GM19238 (cell line): ENCODE measurements around the gene PITHD1.
"Not testable (repeated sequence)": the region's sequence is repeated elsewhere in the genome, so short reads cannot be mapped to it uniquely, and the experiment has no call there.

Experiments
- DNase-seq: peaks from one replicate; pipeline ENCODE4 v3.0.0; 2011; ENCODE audit warnings: low spot score; ENCODE audit not compliant: insufficient read length

Gene PITHD1

DNA sequence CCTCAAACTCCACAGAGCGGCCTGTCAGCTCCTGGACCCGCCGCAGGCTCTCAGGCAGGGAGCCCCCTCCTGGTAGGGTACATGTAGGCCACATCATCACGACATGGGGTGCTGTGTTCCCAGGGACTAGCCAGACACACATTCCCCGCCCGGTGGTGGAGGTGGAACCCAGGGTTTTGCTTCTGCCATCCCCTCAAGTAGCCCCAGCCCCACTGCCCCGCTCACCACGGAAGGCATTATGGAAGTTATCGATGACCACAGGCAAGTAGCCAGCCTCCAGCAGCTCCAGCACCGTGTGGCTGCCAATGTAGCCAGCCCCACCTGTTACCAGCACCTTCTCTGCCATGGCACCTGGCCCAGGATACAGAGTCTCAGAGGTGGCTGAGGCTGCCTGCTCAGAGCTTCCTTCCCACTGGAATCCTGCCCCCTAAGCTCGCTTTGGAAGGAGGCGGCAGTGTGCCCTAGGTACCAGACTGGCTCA is 20.5 kb downstream of the PITHD1 start:
- no peak for DNase-seq

DNA sequence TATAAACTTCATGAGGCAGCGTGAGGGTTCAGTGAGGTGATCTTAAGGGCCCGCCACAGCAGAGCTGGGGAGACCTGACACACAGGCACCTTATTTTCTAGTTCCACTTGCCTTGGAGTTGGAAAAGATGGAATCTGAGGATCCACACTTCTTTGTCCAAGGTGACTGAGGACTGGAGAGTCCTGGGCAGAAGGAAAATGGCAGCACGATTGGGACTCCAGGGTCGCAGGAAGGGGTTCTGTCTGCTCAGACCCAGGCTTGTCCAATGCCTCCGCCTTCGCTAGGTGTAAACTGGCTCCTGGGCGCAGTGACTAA is 21.0 kb downstream of the PITHD1 start:
- DNase-seq, result no peak

DNA sequence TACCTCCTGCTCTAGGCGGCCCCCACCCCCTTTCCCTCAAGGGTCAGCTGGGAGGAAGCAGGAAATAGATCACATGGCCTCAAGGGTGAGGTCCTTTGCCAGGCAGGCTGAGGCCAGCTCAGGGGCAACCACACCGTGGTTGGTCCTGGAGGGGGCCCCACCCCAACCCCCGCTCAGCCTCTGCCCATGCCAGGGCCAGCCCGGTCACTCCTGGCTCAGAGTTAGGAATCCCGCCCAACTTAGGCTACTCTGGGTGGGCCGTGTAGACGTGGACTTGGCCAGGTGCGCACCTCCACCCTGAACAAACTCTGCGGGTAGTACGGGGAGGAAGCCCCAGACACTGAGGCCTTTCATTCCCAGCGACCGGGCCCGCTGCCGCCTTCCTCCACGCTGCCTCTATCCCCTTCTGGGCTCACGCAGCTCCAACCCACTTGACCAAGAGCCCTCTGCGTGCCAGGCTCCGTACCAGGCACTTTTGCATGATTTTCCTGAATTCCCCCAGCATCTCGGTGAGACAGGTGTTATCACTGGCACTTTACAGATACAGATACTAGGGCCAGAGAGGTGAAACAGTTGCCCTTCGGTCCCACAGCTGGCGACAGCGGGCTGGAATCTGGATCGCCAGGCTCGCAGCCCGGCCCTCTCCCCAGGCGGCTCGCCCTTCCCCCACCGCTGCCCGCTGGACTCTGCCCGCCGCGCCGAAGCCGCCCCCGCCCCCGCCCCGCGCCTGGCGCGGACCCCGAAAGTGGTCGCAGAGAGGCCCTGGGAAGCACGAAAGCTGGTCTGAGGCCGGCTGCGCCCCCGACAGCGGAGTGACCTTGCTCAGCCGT is 21.6 kb downstream of the PITHD1 start:
- no peak for DNase-seq

DNA sequence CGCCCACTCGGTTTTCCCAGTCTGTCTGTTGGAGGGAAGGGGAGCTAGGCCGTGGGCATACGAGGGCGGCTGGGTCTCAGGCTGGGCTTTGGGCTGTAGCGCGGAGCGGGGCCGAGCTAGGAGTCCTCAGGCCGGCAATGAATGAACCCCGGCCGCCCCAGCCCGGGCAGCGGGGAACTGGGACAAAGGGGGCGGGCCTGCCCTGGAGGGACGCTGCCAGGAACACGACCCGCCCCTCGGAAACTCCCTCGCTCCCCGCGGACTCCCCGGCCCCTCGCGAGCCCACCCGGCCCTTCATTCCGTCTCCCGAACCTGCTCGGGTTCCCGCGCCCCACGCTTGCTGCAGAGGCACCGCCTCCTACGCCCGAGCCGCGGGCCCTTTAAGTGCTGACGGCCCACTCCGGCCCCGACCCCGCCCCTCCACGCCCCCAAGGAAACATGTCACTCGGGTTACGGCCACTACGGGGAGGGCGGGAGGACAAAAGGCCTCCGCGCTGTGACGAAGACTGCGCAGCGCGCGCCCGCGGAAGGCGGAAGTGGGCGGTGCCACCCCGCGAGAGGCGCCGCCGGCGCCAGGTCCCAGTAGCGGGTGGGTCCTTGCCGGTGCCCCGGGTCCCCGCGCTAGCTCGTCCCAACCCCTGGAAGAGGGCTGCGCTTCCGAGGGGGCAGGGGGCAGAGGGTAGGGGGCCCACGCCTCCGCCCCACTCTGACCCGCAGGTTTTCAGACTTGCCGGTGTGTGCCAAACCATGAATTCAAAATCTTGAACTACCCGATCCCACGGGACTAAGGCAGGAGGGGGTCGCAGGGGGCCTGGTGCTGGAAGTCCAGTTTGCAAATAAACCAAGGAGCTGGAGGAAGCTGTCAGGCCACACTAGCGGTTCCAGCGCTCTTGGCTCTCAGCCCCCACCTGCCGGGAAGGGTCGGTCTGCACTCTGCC is 22.5 kb downstream of the PITHD1 start, which contains the start of gene GALE:
Gene GALE, minus strand, starts transcription at position 355 of the 938 bp plus-strand sequence. CDS start 1,747 bp downstream, outside the sequence.
- DNase-seq, result peak; percentile 99

DNA sequence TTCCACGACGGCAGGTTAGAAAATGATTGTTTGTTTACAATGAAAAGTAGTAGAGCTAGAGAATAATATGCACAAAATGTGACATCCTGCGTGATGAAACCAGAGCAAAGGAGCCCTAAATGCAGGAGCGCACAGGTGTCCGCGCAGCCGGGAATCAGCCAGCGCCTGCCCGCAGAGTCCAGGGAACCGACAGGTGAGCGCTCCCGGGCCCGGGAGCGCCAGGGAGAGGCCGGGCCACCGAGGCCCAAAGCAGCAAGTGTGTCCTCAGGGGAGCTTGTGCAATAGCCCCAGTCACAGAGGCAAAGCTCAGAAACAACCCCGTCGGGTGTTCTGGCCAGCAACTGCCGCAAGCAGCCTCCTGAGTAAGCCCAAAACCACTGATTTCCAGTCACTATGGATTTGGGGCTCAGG is 23.1 kb downstream of the PITHD1 start:
- DNase-seq, result no peak

DNA sequence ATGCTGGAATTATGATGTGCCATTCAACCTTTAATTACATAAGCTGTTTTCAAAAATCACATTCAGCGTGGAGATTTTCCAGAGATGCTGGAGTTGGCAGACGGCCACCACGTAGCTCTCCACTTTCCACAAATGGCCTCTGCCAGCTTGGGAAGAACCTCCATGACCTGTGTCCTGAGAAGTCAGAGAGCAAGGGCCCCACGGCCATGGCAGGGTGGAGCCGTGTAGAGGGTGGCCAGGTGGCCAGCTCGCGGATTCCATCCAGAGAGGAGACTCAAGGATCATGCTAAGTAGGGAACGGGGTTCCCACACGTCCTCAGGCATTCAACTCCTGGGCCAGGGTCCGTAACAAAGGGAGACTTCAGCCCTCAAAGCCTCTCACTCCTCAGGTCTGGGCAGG is 23.7 kb downstream of the PITHD1 start:
- no peak for DNase-seq

DNA sequence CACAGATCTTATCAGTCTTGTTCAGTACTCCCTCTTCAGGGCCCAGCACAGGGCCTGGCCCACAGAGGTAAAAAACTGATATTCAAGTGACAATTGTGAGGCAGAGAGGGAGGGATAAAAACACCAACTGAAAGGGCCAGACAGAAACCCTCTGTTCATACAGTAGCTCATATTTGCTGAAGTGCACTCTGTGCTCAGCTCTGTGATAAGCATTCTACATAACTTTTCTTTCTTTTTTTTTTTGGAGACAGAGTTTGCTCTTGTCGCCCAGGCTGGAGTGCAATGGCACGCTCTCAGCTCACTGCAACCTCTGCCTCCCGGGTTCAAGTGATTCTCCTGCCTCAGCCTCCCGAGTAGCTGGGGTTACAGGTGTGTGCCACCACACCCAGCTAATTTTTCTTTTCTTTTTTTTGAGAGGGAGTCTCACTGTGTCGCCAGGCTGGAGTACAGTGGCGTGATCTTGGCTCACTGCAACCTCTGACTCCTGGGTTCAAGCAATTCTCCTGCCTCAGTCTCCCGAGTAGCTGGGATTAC is 24.7 kb downstream of the PITHD1 start:
- DNase-seq, result not testable (repeated sequence)

DNA sequence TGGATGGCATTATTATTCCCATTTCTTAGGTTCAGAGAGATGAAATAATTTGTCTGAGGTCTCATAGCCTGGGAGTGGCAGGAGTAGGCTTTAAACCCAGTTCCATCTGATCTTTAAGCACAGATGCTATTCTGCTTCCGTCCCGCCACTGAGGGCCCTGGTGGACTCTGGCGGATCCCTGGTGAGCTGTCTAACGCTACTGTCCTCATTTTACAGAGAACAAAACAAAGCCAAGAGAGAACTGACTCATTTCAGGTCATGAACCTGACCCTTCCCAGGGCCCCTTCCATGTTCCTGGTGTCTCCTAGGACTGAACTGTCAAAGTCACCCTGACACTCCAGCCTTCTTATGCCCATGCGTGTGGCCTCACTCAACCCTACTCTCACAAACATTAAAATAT is 25.5 kb downstream of the PITHD1 start:
- DNase-seq, result no peak

DNA sequence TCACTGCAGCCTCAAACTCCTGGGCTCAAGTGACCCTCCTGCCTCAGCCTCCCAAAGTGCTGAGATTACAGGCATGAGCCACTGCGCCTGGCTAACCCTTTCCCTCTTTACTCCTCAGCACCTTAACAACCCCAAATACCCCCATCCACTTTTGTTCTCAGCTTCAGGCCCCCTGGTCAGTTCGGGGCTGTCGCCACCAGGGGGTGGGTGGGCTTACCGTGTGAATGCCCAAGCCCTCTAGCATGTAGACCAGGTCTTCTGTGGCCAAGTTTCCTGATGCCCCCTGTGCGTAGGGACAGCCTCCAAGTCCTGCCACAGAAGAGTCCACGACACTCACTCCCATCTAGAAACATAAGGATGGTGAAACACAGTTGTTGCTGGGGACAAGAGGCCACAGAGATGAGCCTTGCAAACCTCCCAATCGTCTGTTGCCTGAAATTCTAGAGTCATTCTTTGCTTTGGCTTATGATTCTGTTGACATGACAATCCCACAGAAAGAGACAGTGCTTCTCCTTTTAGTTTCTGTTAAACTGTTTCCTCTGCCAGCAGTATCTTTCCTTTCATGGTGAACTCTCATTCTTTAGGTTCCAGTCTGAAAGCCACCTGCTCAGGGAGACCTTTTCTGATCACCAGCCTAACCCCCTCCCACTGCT is 26.1 kb downstream of the PITHD1 start:
- DNase-seq, result no peak

DNA sequence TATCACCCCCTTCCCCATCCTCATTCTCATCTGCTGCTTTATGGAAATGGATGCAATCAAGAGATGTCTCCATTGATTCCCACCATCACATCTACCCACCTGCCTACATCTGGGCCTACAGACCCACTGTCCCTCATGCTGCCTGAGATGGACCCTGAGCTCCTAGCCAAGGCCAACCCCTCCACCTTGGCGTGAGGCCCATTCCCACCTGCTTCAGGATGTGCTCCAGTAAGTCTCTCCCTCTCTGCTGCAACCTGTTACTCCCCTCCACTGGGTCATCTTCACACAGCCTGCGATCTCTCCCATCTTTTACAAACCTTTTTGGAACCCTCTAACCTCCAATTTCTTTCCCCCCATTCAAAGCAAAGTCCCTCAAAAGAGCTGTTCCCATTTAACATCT is 26.8 kb downstream of the PITHD1 start:
- no peak for DNase-seq

DNA sequence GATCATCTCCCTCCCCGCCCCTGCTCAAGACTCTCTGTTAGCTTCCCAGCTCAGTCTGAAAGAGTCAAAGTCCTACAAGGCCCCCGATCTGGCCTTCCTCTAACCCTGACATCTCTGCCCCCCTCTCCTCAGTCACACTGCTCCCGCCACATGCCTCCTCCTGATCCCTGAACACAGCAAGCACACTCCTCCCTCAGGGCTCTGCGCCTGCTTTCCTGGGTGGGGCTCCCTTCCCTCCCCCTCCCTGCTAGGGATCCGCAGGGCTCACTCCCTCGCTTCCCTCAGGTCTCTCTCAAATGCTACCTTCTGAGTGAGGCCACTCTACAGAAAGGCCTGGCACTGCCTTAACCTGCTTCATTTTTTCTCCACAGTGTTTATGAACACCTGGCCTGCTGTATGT is 28.1 kb downstream of the PITHD1 start:
- no peak for DNase-seq

DNA sequence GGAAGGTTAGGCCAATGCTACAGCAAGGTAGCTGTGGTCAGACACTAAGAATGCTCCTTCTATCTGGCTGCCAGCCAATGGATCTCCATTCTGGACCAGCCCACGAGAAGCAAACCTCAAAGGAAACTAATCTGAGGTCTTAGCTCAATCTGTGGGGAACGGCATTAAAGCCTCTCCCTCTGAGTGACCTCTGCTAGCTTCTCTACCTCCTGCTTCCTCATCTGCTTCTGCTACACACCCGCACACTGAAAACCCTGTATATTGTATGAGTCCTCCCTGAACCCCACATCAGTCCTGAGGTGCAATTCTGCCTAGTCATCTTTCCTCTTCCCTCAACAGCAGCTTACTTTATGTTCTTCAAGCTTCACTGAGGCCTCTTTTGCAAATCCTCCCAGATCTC is 29.2 kb downstream of the PITHD1 start:
- no peak for DNase-seq

DNA sequence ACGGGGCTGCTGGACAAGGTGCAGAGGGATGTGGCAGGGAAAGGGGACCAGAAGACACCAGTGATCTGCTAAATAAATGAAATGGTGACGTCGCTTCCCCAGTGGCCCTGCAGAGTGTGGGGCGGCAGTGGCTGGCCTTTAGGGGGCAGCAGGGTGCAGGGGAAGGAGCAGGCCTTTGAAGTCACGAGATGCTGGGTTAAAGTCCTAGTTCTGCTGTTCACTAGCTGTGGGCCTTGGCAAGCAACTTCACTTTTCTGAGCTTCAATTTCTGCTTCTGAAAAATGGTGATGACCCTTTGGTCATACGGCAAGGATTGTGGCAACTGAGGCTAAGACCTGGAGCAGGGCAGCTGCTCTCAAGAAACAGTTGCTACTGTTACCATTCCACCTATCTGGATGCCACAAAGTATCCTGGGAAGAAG is 31.5 kb downstream of the PITHD1 start:
- DNase-seq, result peak; percentile 69

DNA sequence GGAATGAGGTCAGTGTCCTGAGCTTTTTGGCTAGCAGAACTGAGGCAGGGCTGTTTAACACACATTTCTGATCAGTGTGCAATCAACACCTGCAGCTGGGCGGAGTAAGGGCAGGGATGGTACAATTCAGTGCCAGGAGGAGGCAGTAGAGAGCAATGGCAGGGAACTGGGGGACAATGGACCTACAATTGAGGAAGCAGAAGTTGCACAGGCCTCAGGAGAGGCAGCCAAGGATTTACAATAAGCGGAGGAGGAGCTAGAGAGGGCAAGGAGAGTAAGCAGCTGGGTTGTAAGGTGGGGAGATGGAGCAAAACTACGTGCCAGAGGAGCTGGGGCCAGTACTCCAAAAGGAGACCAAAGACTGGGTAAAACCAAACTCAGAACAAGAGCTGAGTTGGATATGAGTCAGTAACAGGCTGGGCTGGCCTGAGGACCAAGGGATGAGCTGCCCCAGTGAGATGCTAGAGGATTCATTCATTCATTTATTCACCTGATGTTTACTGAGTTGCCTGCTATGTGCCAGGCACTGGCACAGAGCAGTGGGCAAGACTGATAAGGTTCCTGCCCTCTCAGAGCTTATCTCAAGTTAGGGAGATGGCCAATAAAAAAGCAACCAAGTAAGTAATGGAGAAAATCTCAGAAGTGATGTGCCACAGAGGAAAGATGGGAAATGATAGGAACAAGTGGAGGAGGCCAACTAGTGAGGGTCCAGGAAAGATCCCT is 32.8 kb downstream of the PITHD1 start:
- peak; percentile 58 for DNase-seq

DNA sequence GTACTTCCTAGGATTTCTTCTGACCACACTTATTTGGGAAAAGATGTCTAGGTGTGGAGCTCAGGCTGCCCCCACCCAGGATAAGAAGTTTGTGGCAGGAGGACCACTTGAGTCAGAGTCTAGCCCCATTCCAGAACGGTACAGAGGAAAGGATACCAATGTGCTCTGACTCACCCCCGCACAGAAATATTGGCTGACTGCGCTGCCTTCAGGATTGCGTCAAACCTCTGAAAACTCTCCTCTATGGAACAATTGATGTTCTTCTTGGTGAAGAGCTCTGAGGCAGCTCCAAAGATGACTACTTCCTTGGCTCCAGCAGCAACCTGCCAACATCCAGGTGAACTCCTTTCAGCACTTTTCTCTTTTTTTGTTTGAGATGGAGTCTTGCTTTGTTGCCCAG is 35.8 kb downstream of the PITHD1 start:
- no peak for DNase-seq

DNA sequence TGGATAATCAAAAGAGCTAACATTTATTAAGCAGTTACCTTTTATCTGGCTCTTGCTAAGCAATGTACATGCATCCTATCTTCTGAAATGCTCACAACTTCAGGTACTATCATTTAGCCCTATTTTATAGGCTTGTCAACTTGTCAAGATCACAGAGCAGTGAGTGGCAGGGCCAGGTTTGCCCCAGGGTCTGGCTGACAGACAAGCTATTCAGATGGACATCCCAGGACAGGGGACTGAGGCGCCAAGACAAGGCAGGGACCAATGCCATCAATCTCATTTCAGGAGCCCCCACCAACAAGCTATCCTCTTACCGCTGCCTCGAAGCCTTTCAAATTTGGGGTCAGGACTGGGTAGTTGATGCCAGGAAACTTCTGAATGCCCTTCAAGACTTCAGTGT is 38.1 kb downstream of the PITHD1 start:
- no peak for DNase-seq

DNA sequence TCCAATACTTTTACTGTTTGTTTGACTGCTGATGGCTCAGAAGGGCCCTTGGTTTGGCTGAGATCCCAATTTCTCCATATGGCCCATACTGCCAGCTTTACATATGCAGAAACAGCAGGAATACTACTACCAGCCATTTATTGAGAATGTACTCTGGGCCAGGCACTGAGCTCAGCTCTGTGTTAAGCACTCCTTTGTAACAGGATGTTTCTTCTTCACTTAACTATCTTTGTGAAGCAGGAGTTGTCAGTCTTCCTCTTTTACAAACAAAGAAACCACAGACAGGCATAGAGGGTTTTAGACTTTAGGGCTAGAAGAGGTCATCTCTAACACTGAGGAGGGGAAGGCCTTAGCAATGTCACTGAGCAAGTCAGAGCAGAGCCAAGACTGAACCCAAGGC is 38.7 kb downstream of the PITHD1 start:
- DNase-seq, result no peak

DNA sequence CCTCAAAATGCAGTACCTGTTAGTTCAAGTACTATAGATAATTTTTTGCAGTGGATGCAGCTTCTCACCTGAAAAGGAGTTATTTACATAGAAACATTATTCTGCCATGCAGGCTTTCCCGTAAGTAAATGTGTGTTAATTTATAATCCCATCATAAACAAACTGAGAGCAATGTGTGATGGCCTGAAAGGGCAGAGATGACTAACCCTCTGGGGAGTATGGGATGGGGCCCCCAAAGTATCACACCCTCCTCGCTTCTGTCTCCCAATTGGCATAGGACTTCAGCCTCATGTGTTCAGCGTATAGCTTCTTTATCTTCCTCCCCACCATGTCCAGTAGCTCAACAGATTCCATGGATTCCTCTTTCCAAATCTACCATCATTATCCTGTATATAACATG is 39.4 kb downstream of the PITHD1 start:
- no peak for DNase-seq

DNA sequence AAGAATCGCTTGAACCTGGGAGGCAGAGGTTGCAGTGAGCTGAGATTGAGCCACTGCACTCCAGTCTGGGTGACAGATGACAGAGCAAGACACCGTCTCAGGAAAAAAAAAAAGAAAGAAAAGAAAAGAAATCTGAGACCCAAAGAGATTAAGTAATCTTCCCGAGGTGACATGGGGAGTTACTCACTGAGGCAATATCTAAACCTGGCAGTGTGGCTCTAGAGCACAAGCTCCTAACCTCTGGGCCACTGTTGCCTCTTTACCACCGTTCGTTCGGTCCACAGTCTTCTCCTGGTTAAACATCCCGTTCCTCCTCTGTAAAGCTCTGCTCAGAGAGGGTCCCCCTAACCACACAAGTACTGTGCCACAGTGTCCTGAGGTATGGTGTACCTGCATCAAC is 45.5 kb downstream of the PITHD1 start:
- no peak for DNase-seq

DNA sequence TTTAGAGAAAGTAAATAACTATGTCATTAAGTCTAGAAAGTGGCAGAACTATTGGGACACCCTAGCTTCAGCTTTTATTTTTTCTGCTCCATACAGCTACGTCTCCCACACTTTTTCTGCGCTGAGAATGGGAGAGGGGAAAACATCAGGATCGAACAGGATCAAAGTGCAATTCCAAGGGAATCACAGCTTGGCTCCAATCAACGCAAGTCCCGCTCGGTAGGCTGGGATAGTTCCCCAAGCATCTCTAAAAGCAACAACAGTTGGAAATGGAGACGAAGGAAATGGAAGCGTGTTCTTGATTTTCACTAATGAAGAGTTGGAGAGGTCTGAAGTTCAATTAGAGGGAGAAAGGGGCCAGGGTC is 46.5 kb downstream of the PITHD1 start:
- DNase-seq, result no peak
